Measurements from ENCODE around the gene SPPL2A. TPM values are rescaled to one million over a fixed set of nuclear protein-coding genes. Genes with fewer than 3 reads are reported as not detected.

Gene SPPL2A
- total and polyA plus RNA-seq, 9 of the 15 experiments (the other 6 are each of a cell fraction or from before 2014, with no cell fraction given): 9.8 to 66.1 (median 38.0) TPM

DNA sequence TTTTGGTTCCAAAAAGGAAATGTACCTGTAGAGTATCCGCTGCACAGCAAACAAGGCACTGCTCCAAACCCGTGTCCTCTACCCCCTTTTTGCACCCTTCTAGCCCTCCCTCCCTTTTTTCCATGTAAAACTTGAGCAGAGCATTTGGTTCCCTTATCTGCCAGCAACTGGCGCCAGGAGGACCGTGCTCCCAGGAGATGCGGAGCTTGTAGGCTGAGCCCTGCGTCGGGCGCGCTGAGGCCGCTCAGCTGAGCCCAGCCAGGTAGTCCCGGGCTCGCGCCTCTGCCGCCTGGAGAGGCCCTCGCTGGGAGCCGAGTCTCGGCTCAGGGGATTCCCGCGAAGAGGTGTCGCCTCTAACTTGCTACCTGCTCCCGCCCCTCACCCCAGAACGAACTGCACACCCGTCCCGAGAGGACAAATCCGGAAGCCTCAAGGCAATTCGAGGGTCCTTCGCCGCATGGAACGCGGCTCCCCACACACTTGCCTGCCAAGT, 79.5 kb downstream of the SPPL2A start (continued):
- TF ChIP-seq, protein P1, sequence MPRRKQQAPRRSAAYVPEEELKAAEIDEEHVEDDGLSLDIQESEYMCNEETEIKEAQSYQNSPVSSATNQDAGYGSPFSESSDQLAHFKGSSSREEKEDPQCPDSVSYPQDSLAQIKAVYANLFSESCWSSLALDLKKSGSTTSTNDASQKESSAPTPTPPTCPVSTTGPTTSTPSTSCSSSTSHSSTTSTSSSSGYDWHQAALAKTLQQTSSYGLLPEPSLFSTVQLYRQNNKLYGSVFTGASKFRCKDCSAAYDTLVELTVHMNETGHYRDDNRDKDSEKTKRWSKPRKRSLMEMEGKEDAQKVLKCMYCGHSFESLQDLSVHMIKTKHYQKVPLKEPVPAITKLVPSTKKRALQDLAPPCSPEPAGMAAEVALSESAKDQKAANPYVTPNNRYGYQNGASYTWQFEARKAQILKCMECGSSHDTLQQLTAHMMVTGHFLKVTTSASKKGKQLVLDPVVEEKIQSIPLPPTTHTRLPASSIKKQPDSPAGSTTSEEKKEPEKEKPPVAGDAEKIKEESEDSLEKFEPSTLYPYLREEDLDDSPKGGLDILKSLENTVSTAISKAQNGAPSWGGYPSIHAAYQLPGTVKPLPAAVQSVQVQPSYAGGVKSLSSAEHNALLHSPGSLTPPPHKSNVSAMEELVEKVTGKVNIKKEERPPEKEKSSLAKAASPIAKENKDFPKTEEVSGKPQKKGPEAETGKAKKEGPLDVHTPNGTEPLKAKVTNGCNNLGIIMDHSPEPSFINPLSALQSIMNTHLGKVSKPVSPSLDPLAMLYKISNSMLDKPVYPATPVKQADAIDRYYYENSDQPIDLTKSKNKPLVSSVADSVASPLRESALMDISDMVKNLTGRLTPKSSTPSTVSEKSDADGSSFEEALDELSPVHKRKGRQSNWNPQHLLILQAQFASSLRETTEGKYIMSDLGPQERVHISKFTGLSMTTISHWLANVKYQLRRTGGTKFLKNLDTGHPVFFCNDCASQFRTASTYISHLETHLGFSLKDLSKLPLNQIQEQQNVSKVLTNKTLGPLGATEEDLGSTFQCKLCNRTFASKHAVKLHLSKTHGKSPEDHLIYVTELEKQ (CRISPR knock-in tag; IDR thresholded peaks at IDR 0.05): no peak
- TF ChIP-seq, protein P2, sequence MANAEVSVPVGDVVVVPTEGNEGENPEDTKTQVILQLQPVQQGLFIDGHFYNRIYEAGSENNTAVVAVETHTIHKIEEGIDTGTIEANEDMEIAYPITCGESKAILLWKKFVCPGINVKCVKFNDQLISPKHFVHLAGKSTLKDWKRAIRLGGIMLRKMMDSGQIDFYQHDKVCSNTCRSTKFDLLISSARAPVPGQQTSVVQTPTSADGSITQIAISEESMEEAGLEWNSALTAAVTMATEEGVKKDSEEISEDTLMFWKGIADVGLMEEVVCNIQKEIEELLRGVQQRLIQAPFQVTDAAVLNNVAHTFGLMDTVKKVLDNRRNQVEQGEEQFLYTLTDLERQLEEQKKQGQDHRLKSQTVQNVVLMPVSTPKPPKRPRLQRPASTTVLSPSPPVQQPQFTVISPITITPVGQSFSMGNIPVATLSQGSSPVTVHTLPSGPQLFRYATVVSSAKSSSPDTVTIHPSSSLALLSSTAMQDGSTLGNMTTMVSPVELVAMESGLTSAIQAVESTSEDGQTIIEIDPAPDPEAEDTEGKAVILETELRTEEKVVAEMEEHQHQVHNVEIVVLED (CRISPR knock-in tag; IDR thresholded peaks at IDR 0.05): no peak
- TF ChIP-seq, protein P3, sequence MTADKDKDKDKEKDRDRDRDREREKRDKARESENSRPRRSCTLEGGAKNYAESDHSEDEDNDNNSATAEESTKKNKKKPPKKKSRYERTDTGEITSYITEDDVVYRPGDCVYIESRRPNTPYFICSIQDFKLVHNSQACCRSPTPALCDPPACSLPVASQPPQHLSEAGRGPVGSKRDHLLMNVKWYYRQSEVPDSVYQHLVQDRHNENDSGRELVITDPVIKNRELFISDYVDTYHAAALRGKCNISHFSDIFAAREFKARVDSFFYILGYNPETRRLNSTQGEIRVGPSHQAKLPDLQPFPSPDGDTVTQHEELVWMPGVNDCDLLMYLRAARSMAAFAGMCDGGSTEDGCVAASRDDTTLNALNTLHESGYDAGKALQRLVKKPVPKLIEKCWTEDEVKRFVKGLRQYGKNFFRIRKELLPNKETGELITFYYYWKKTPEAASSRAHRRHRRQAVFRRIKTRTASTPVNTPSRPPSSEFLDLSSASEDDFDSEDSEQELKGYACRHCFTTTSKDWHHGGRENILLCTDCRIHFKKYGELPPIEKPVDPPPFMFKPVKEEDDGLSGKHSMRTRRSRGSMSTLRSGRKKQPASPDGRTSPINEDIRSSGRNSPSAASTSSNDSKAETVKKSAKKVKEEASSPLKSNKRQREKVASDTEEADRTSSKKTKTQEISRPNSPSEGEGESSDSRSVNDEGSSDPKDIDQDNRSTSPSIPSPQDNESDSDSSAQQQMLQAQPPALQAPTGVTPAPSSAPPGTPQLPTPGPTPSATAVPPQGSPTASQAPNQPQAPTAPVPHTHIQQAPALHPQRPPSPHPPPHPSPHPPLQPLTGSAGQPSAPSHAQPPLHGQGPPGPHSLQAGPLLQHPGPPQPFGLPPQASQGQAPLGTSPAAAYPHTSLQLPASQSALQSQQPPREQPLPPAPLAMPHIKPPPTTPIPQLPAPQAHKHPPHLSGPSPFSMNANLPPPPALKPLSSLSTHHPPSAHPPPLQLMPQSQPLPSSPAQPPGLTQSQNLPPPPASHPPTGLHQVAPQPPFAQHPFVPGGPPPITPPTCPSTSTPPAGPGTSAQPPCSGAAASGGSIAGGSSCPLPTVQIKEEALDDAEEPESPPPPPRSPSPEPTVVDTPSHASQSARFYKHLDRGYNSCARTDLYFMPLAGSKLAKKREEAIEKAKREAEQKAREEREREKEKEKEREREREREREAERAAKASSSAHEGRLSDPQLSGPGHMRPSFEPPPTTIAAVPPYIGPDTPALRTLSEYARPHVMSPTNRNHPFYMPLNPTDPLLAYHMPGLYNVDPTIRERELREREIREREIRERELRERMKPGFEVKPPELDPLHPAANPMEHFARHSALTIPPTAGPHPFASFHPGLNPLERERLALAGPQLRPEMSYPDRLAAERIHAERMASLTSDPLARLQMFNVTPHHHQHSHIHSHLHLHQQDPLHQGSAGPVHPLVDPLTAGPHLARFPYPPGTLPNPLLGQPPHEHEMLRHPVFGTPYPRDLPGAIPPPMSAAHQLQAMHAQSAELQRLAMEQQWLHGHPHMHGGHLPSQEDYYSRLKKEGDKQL (CRISPR knock-in tag; IDR thresholded peaks at IDR 0.05; ENCODE audit: borderline replicate concordance): no peak
- TF ChIP-seq, protein P4, sequence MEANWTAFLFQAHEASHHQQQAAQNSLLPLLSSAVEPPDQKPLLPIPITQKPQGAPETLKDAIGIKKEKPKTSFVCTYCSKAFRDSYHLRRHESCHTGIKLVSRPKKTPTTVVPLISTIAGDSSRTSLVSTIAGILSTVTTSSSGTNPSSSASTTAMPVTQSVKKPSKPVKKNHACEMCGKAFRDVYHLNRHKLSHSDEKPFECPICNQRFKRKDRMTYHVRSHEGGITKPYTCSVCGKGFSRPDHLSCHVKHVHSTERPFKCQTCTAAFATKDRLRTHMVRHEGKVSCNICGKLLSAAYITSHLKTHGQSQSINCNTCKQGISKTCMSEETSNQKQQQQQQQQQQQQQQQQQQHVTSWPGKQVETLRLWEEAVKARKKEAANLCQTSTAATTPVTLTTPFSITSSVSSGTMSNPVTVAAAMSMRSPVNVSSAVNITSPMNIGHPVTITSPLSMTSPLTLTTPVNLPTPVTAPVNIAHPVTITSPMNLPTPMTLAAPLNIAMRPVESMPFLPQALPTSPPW (CRISPR knock-in tag; IDR thresholded peaks at IDR 0.05): 0 out of 2 replicates have a peak, but pooled peaks have one; percentile 28
- TF ChIP-seq TRIM24 (IDR thresholded peaks at IDR 0.05) (no peak), PHF21A (IDR thresholded peaks at IDR 0.05; ENCODE audit: borderline replicate concordance, low read depth) (no peak), ZNF12 (CRISPR knock-in tag; IDR thresholded peaks at IDR 0.05) (no peak), EGR1 (conservative IDR thresholded peaks at IDR 0.05) (no peak), LCOR (CRISPR knock-in tag; IDR thresholded peaks at IDR 0.05) (no peak; the same call in none of the 2 replicates), FOXJ2 (tag; IDR thresholded peaks at IDR 0.05) (0 out of 2 replicates have a peak, but pooled peaks have one; percentile 7), NR2C2 (CRISPR knock-in tag; IDR thresholded peaks at IDR 0.05) (no peak), NR2C2 (tag; IDR thresholded peaks at IDR 0.05) (no peak), PCBP2 (IDR thresholded peaks at IDR 0.05; ENCODE audit: low read depth, low read length, poor library complexity, severe bottlenecking) (no peak)
